ENCODE data around the gene HYI. TPM values are rescaled to one million over a fixed set of nuclear protein-coding genes. Genes with fewer than 3 reads are reported as not detected.

The HYI gene
- total RNA-seq, 1 donor from 2014 or later = 10.0 TPM

DNA sequence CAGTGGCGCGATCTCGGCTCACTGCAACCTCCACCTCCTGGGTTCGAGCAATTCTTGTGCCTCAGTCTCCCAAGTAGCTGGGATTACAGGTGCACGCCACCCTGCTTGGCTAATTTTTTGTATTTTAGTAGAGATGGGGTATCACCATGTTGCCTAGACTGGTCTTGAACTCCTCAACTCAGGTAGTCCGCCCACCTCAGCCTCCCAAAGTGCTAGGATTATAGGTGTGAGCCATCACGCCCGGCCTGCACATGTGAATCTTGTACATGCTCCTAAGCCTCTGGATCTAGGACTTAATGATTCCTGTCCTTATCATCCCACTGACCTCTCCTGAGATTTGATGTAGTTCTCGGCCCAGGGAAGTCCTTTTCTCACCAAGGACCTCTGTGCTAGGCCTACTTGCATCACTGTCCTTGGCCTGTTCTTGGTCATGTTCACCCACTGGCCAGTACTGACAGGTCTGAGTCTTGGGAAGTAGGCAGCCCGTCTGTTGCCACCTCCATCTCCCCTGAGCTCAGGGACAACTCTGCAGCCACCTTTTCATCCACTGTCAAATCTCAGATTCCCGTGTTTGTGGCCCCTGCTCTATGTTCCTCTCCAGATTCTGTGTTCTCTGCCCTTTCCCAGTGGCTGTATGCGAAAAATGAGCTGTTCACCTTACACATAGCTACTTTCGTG lies 9.4 kb downstream of the HYI start:
- Mint-ChIP-seq H3K4me3 (no peak overlapping the region), H3K9me3 (no peaks in the 10 kb centered on the region), H3K27ac (no peak overlapping the region), H3K36me3 (ENCODE audit: low read depth) (peaks cover 92% of the 10 kb centered on the region), H3K4me1 (no peaks in the 10 kb centered on the region), H3K27me3 (no peaks in the 10 kb centered on the region)
- ChIA-PET POLR2A (interaction anchor here (0.7 kb wide), 1 partner anchor 202 kb away, joined by 3 read pairs; no protein-coding TSS in a partner anchor), CTCF (interaction anchor here (0.9 kb wide), 1 partner anchor 10 kb away, joined by 3 read pairs; no protein-coding TSS in a partner anchor)
- intact Hi-C loops (cut with micrococcal nuclease) = no loop called here
- DNase-seq = no peak
- TF ChIP-seq, protein P1, sequence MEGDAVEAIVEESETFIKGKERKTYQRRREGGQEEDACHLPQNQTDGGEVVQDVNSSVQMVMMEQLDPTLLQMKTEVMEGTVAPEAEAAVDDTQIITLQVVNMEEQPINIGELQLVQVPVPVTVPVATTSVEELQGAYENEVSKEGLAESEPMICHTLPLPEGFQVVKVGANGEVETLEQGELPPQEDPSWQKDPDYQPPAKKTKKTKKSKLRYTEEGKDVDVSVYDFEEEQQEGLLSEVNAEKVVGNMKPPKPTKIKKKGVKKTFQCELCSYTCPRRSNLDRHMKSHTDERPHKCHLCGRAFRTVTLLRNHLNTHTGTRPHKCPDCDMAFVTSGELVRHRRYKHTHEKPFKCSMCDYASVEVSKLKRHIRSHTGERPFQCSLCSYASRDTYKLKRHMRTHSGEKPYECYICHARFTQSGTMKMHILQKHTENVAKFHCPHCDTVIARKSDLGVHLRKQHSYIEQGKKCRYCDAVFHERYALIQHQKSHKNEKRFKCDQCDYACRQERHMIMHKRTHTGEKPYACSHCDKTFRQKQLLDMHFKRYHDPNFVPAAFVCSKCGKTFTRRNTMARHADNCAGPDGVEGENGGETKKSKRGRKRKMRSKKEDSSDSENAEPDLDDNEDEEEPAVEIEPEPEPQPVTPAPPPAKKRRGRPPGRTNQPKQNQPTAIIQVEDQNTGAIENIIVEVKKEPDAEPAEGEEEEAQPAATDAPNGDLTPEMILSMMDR (IDR thresholded peaks at IDR 0.05) = no peak
- ATAC-seq (ENCODE audit: low read depth) = no peak

DNA sequence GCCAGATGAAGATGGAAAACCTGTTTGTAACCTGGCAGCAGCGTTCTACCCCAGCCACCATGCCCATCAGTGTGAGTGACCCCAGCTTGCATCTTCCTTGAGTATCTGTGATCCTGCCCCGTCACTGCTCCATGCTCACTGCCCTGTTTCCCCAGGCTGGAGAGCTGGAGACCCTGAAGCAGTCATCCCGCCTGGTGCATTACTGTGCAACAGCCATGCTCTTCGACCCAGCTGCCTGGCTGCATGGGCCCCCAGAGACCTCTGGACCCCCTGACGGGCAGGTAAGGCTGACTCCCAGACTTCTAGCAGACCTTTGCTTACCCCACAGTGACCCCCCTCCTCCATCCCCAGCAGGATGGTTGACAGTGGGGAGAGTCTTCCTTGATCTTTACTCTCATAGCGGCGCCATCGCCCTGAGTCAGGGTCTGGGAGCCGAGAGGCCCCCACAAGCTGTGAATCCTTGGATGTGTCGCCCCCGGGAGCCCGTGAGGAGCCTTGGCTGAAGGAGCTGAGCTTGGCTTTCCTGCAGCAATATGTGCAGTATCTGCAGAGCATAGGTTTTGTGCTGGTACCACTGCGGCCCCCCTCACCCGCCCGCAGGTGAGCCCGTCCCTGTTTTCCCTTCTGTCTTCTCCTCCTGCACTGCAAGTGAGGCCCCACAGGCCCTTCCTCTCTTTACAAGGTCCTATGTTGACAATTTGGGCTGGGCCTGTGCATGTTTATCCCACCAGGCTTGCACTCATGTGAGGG lies 10.4 kb downstream of the HYI start:
- H3K36me3 Mint-ChIP-seq (ENCODE audit: low read depth) = peaks cover 92% of the 10 kb centered on the region
- ChIA-PET POLR2A (no interaction called here), CTCF (no interaction called here)
- no peaks in the 10 kb centered on the region for H3K9me3 Mint-ChIP-seq
- intact Hi-C loops (cut with micrococcal nuclease) = no loop called here
- H3K27ac Mint-ChIP-seq = no peak overlapping the region
- no peaks in the 10 kb centered on the region for H3K27me3 Mint-ChIP-seq
- H3K4me1 Mint-ChIP-seq = no peaks in the 10 kb centered on the region
- H3K4me3 Mint-ChIP-seq = no peak overlapping the region
- DNase-seq = no peak
- no peak for ATAC-seq (ENCODE audit: low read depth)
- TF ChIP-seq, protein P1 (IDR thresholded peaks at IDR 0.05) = no peak

DNA sequence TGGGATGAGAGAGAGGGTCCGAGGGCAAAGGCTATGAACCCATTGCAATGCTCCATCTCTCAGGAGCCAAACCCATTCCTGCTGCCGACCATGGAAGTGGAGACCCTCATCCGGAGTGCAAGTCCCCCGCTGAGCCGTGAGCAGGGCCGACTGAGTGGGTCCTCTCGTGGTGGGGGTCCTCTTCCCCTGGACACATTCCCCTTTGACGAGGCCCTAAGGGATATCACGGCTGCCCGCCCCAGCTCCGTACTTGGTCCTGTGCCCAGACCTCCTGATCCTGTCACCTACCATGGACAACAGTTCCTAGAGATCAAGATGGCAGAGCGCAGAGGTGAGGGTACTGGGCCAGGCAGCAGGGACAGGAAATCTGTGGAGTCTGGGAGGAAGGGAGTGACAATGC lies 11.0 kb downstream of the HYI start:
- H3K27me3 Mint-ChIP-seq = no peaks in the 10 kb centered on the region
- H3K4me3 Mint-ChIP-seq = no peak overlapping the region
- ChIA-PET POLR2A (no interaction called here), CTCF (no interaction called here)
- H3K36me3 Mint-ChIP-seq (ENCODE audit: low read depth) = peaks cover 90% of the 10 kb centered on the region
- no peaks in the 10 kb centered on the region for H3K4me1 Mint-ChIP-seq
- intact Hi-C loops (cut with micrococcal nuclease) = no loop called here
- no peaks in the 10 kb centered on the region for H3K9me3 Mint-ChIP-seq
- peak; percentile 11 for DNase-seq
- no peak overlapping the region for H3K27ac Mint-ChIP-seq
- TF ChIP-seq, protein P1 (IDR thresholded peaks at IDR 0.05) = no peak
- no peak for ATAC-seq (ENCODE audit: low read depth)

DNA sequence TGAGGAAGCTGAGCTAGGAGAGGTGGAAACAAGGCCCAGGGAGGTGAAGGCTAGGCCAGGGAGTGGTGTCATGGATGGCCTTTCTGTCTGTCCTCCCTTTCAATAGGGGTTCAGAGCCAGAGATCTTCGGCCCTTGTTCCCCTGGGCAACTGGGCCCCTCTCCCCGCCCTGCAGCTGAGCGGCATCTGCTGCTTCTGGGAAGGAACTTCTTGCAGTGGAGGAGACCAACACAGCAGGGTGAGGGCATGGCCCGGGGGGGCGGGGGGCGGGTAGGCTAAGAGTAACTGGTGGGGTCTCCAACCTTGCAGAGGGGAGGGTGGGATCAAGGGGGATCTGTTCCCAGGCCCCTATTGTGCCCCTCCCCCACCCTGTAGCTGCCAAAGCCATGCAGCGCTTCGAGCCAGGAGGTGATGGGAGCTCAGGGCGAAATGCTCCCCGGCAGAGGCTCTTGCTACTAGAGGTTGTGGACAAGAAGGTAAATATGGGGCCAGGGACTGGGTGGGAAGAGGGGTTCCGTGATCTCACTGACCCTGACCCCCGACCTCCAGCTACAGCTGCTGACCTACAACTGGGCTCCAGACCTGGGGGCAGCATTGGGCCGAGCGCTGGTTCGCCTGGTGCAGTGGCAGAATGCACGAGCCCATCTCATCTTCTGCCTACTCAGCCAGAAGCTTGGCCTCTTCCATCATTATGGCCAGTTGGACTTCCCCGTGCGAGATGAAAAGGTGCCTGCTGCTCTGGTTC lies 11.7 kb downstream of the HYI start:
- TF ChIP-seq, protein P1 (IDR thresholded peaks at IDR 0.05) = no peak
- peaks cover 90% of the 10 kb centered on the region for H3K36me3 Mint-ChIP-seq (ENCODE audit: low read depth)
- H3K27me3 Mint-ChIP-seq = no peaks in the 10 kb centered on the region
- peak; percentile 7 for DNase-seq
- ATAC-seq (ENCODE audit: low read depth) = no peak
- POLR2A ChIA-PET = no interaction called here
- no peak overlapping the region for H3K27ac Mint-ChIP-seq
- no peak overlapping the region for H3K4me3 Mint-ChIP-seq
- CTCF ChIA-PET = no interaction called here
- H3K9me3 Mint-ChIP-seq = no peaks in the 10 kb centered on the region
- H3K4me1 Mint-ChIP-seq = no peaks in the 10 kb centered on the region
- intact Hi-C loops (cut with micrococcal nuclease) = no loop called here
